GM18511 (cell line): ENCODE data around the gene PRKG1.

Experiments
- ATAC-seq: cut with Tn5 transposase; IDR thresholded peaks from one replicate; pipeline ENCODE4 v1.9.1; 2021; ENCODE audit warnings: mild to moderate bottlenecking, moderate library complexity; ENCODE audit not compliant: unreplicated experiment

The PRKG1 gene

DNA sequence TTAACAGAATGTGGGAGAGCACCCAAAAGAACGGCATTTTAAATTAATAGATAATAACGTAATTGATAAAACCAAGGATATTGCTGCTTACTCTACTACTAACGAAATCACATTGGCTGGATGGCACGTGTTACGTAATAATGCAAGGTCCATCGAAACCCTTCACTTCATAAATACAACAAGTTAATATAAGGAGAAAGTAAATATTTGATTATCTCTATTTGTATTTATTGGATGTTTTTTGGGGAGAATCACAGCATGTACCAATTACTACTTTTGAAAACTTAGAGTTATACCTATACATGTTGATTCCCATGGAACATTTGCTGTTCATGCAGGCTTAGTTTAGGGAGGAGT lies 1.6 kb downstream of the PRKG1 start:
- ATAC-seq = no peak

- ATAC-seq = no peak
Observed at GRCh38 chr10:51076299-51076841, 2.1 kb downstream of the PRKG1 start.

- no peak for ATAC-seq
Observed at GRCh38 chr10:51077074-51077473, 2.8 kb downstream of the PRKG1 start.

DNA sequence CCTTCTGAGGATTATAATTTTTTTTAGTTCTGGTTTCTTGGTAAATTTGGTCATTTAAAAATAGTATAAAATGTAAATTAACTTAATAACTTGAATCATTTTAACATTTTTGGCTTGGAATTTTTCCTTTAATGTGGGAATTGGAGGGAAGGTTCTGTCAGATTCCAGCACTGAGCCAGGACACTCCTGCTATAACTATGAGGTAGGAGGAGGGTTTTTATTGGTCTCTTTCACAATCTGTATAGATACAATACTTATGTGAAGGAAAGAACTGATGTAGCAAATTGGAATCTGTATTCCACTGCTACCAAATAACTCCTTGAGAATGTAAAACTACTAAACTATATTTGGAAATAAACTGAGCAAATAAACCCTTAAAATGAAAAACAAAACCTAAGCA lies 3.2 kb downstream of the PRKG1 start:
- ATAC-seq = no peak

GRCh38 chr10:51079331-51079730 lies 5.0 kb downstream of the PRKG1 start:
- no peak for ATAC-seq

DNA sequence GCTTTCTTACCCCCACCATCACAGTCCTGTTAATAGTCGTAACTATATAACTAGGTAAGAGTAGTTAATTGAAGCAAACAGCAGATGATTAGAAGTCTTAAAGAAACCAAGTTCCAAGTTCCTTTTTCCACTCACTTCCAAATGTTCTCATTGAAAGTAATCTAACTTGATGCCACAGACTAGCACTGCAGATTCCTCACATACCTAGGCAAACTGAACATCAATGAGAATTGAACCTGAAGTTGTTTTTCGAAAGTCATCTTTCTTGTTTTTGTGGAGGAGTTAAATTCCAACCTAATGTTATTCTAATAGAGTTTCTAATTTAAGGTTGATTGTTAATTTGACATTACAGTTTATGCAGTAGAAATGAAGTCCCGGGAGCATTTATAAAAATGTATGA lies 5.5 kb downstream of the PRKG1 start:
- ATAC-seq = no peak

- no peak for ATAC-seq
Observed at GRCh38 chr10:51080311-51081006, 6.2 kb downstream of the PRKG1 start.

GRCh38 chr10:51082857-51083256 lies 8.6 kb downstream of the PRKG1 start:
- peak; percentile 67 for ATAC-seq

GRCh38 chr10:51083356-51083853 lies 9.1 kb downstream of the PRKG1 start:
- no peak for ATAC-seq

DNA sequence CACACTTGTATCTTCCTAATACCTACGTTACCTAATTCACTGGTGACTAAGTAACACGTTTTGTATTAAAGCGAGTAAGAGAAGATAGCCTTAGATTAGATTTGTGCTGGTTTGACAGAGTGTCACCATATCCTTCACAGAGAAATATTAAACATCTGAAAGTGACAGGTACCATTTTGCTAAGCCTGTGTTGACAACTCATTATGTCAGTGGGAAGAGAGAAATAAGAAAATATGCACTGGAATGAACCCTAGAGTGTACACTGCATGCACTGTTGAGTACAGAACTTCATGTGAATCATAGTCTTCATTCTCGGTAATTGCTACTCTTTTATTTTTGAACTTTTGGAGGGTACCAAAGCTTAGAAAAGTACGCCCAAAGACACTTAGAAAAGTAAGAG lies 10.9 kb downstream of the PRKG1 start:
- no peak for ATAC-seq

- ATAC-seq = no peak
Observed at GRCh38 chr10:51086710-51087109, 12.4 kb downstream of the PRKG1 start.

- ATAC-seq = no peak
Observed at GRCh38 chr10:51087114-51087513, 12.8 kb downstream of the PRKG1 start.

DNA sequence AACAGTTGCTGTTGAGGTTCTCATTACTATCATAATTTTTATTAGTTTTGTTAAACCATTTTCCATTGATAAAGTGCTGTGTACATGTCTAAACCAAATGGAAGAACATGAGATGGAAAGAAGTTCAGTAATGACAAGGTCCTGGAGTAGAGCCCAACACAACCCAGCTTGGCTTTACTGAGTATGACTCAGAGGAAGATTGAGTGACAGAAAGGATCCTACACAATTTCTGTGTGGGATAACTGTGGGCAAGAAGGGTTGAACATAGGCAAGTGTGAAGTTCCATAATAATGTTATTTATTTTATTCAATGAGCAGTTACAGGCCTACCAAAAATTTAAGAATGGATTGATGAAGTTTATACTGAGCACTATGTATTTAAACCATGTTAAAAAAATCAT lies 15.9 kb downstream of the PRKG1 start:
- ATAC-seq = no peak

DNA sequence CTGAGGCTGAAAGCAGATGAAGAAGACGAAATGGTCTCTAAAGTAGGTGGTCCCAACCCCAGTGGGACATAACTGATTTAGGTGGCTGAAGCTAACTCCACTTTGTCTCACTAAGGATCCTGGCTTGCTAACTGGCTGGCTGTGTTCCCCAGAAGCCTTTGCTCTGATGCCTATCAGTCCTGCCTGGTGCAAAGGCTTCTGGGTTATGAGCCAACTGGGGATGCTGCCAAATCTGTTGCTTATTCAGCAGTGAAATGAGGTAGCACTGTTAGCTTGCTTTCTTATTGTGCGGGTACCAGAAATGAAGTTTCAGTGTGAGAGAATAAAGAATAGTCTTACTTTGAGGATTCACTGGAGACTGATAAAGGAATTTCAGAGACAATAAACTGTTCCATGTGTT lies 18.1 kb downstream of the PRKG1 start:
- ATAC-seq = no peak

DNA sequence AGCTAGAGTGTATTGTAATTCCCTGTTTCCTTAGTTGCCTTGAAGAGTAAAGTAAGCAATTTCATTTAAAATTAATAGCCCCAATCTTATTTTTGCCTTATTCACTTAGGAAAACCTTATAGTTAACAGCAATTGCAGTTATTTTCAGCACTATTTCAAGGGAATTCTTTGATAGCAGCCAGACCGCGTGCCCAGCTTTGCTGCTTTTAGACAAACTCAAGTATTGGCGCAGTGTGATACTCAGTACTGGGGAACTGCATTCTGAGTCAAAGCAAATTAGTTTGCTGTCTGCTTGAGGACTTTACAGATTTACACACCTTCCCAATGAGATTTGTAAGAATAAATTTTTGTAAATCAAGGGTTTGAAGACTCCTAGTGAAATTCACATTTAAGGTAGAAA lies 21.2 kb downstream of the PRKG1 start:
- ATAC-seq = no peak

DNA sequence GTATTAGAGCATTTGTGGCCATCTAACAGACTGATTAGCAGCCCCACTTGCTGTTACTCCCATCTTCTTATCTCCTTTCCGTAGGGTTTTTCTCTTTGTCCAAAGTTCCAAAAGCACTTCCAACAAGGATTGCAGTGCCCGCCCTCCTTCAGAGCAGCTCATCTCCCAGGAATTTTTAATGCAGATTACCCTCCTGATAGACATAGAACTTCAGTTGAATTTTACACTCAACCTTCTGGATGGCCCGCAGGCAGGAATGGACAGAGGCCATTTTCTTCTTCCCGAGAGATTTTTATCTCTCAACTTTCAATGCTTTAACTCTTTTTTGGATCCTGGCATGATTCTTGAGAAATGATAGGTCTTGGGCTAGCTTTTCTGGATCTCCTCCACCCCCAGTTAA lies 23.3 kb downstream of the PRKG1 start:
- no peak for ATAC-seq

DNA sequence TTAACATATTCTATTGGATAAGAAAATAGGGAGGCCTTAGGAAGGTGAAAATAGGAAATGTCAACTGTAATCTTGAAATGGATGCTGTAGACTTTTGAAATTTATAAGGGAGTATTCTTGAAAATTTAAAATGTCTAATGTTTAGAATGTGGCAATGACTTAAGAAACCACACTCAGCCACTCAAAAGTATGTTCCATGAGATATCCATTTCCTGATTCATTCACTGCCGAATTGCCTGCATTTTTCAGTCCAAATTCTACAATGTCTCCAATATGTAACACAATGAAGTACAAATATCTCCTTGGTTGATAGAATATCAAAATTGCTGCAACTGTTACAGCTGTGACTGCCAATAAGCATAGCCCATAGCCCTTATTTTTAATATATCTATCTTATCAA lies 25.9 kb downstream of the PRKG1 start:
- no peak for ATAC-seq

DNA sequence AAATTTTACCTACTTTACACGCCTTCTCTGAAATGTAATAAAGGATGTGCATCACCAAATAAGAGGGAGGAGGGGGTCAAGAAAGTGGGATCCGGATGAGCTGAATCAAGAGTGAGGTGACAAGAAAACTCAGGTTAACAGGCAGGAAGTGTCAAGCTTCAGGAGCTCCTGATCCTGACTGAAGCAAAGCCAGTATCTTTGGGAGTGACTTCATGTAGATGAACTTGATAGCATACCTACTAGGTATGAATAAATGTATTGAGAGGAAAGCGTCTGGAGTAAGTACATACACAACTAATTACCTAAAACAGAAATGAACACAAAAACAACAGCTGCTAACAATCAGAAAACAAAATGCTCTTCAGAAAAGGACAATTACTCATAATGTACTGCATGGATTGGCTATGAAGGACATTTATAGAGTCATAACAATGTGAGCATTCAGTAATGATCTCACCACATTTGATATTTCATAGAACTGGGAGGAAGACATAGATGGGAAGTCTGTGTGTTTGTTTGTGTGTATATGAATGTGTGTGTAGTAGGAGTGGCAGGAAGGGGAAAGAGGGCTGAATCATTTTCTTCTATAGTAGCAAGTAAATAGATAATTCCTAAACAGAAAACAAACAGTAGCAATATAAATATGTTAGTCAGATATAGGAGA lies 29.4 kb downstream of the PRKG1 start:
- no peak for ATAC-seq

DNA sequence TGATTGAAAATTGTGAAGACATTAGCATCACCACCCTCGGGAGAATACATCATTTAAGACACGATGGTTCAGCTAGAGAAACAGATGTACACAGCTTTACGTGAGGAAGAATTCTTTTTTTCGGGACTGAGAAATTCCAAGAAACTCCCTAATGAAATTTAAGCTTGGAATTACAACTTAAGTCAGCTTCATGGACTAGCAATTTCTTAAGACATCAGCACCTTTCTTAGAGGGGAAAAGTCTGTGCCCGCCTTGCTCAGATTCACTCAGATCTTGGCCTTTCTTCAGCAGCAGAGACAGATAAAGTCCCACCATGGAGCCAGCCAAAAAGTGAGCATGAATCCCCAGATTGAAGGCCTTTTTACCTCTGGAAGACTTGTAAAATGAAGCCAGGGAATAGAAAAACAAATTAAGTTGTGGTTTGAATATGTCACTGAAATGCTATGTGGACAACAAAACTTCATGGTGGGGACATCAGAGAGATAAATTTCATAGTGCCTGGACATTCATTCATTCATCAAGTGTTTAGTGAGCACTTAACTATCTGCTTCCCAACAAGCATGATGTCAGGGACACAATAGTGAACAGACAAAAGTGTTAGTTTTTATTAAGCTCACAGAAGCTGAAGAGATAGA lies 32.1 kb downstream of the PRKG1 start:
- ATAC-seq = no peak

GRCh38 chr10:51108406-51108805 lies 34.1 kb downstream of the PRKG1 start:
- ATAC-seq = no peak

DNA sequence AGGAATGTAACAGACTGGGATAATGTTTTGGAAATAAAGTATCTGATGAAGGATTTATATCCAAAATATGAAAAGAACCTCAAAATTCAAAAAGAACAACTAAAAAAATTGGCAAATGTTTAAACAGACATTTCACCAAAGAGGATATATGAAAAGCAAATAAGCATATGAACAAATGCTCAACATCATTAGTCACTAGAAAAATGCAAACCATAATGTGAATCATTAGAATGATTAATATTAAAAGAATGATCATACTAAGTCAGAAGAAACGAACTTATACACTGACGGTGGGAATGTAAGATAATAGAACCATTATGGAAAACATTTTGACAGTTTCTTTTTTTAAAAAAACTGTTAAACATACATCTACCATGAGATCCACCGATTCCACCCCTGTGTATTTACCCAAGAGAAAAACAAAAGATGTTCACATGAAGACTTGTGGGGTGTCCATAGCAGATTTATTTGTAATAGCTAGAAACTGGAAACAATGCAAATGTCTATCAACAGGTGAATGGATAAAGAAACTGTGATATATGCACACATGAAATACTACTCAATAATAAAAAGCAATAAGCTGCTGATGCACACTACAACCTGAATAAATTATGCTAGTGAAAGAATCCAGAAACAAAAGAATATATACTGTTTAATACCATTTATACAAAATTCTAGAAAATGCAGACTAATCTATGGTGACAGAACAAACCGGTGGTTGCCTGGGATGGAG lies 35.7 kb downstream of the PRKG1 start:
- ATAC-seq = no peak
